Type B pancreatic cell (in vitro differentiated cells): ENCODE results near the gene CGB1. TPM values are rescaled to one million over a fixed set of nuclear protein-coding genes. Genes with fewer than 3 reads are reported as not detected.

Experiments
- DNase-seq: peaks from one replicate; pipeline ENCODE4 v3.0.0; 2021; ENCODE audit warnings: mixed read lengths; ENCODE audit not compliant: unreplicated experiment; ENCODE audit errors: extremely low spot score
- H3K27ac Mint-ChIP-seq: 2 replicates; pipeline ENCODE4 v1.8.0; 2021; ENCODE audit warnings: mild to moderate bottlenecking, mixed read lengths
- H3K27me3 Mint-ChIP-seq: 2 replicates; pipeline ENCODE4 v1.8.0; 2021; ENCODE audit warnings: mixed read lengths
- H3K36me3 Mint-ChIP-seq: 2 replicates; pipeline ENCODE4 v1.8.0; 2021; ENCODE audit warnings: mixed read lengths
- H3K4me1 Mint-ChIP-seq: one replicate; pipeline ENCODE4 v1.8.0; 2021; ENCODE audit warnings: mixed read lengths; ENCODE audit not compliant: unreplicated experiment
- H3K4me3 Mint-ChIP-seq: 2 replicates; pipeline ENCODE4 v1.8.0; 2021; ENCODE audit warnings: mild to moderate bottlenecking, mixed read lengths
- H3K9me3 Mint-ChIP-seq: 2 replicates; pipeline ENCODE4 v1.8.0; 2021; ENCODE audit warnings: mixed read lengths
- CTCF ChIP-seq: fragments of 200-600 bp; sonication (generic); conservative IDR thresholded peaks from 2 replicates; pipeline ENCODE4 v1.5.0; 2021; ENCODE audit warnings: antibody characterized with exemption, mild to moderate bottlenecking
- total RNA-seq: library from RNA; stranded (reverse); gene quantifications from 2 replicates; pipeline ENCODE4 v1.2.1, GENCODE V29; 2021; ENCODE audit warnings: low replicate concordance

Gene CGB1
- total RNA-seq, 1 donor from 2014 or later: not detected

- no peaks in the 10 kb centered on the region for H3K36me3 Mint-ChIP-seq
- peaks cover 24% of the 10 kb centered on the region for H3K4me1 Mint-ChIP-seq
- H3K27ac Mint-ChIP-seq: no peak overlapping the region
- H3K27me3 Mint-ChIP-seq: peaks cover 35% of the 10 kb centered on the region
- no peak for DNase-seq
- peak overlapping the region; percentile 67 for H3K4me3 Mint-ChIP-seq
- no peaks in the 10 kb centered on the region for H3K9me3 Mint-ChIP-seq
- TF ChIP-seq CTCF: no peak
Observed at GRCh38 chr19:49064029-49064629, 27.4 kb upstream of the CGB1 start.

GRCh38 chr19:49061445-49061844 is 24.8 kb upstream of the CGB1 start:
- H3K27ac Mint-ChIP-seq: no peak overlapping the region
- no peak for DNase-seq
- no peaks in the 10 kb centered on the region for H3K9me3 Mint-ChIP-seq
- H3K27me3 Mint-ChIP-seq: peaks cover 37% of the 10 kb centered on the region
- H3K4me3 Mint-ChIP-seq: no peak overlapping the region
- TF ChIP-seq CTCF: no peak
- no peaks in the 10 kb centered on the region for H3K36me3 Mint-ChIP-seq
- H3K4me1 Mint-ChIP-seq: peaks cover 23% of the 10 kb centered on the region

GRCh38 chr19:49061000-49061399 is 24.3 kb upstream of the CGB1 start:
- Mint-ChIP-seq H3K9me3 (no peaks in the 10 kb centered on the region), H3K27me3 (peaks cover 35% of the 10 kb centered on the region), H3K4me3 (no peak overlapping the region), H3K4me1 (peaks cover 22% of the 10 kb centered on the region), H3K27ac (peak overlapping the region; percentile 15), H3K36me3 (no peaks in the 10 kb centered on the region)
- no peak for TF ChIP-seq CTCF
- DNase-seq: no peak

- no peak for TF ChIP-seq CTCF
- no peak for DNase-seq
Observed at GRCh38 chr19:49059053-49059452, 22.4 kb upstream of the CGB1 start.

GRCh38 chr19:49058562-49058961 is 21.9 kb upstream of the CGB1 start:
- DNase-seq: no peak
- Mint-ChIP-seq H3K36me3 (no peaks in the 10 kb centered on the region), H3K4me1 (peaks cover 15% of the 10 kb centered on the region), H3K27me3 (peaks cover 31% of the 10 kb centered on the region), H3K27ac (no peak overlapping the region), H3K9me3 (no peaks in the 10 kb centered on the region), H3K4me3 (no peak overlapping the region)
- TF ChIP-seq CTCF: no peak

More at GRCh38 chr19:49059053-49059452, 22.4 kb upstream of the CGB1 start:
- H3K36me3 Mint-ChIP-seq: no peaks in the 10 kb centered on the region
- H3K9me3 Mint-ChIP-seq: no peaks in the 10 kb centered on the region
- H3K4me1 Mint-ChIP-seq: peaks cover 15% of the 10 kb centered on the region
- no peak overlapping the region for H3K27ac Mint-ChIP-seq
- peak overlapping the region; percentile 6 for H3K4me3 Mint-ChIP-seq
- peaks cover 31% of the 10 kb centered on the region for H3K27me3 Mint-ChIP-seq
